CD4-positive, CD25-positive, alpha-beta regulatory T cell (primary cell): ENCODE results near the gene NTRK1. TPM values are rescaled to one million over a fixed set of nuclear protein-coding genes. Genes with fewer than 3 reads are reported as not detected.

ENCODE experiments used
- ATAC-seq, 2 donors: fragments of 150-1000 bp; cut with Tn5 transposase; one replicate each; pipeline ENCODE4 v1.10.0; 2021; ENCODE audit warnings: low read depth in 2 of 2, moderate number of reproducible peaks in 2 of 2, moderate library complexity in 1 of 2
- DNase-seq, 3 donors: peaks; one replicate each; pipeline versions ENCODE4 v3.0.0 to v3.0.0-alpha.2; 2012 to 2022; ENCODE audit warnings: mixed read lengths in 1 of 3
- H3K27ac ChIP-seq: one replicate; pipeline ENCODE4 v1.7.0; 2013; ENCODE audit warnings: mild to moderate bottlenecking, low read length; ENCODE audit not compliant: insufficient read depth, poor library complexity, severe bottlenecking
- H3K27me3 ChIP-seq: one replicate; pipeline ENCODE4 v1.7.0; 2013; ENCODE audit warnings: low read length; ENCODE audit not compliant: control insufficient read depth, insufficient read depth
- H3K36me3 ChIP-seq: one replicate; pipeline ENCODE4 v1.7.0; 2013; ENCODE audit warnings: mild to moderate bottlenecking, low read length, moderate library complexity; ENCODE audit not compliant: control insufficient read depth, insufficient read depth
- H3K4me1 ChIP-seq: 2 replicates; pipeline ENCODE4 v1.7.0; 2013; ENCODE audit warnings: mild to moderate bottlenecking, low read length; ENCODE audit not compliant: insufficient read depth, control insufficient read depth, poor library complexity, severe bottlenecking
- H3K4me3 ChIP-seq: one replicate; pipeline ENCODE4 v1.7.0; 2013; ENCODE audit warnings: low read depth, mild to moderate bottlenecking, low read length, moderate library complexity
- H3K9me3 ChIP-seq, 2 experiments: 1 replicate in 1 of 2; 2 replicates in 1 of 2; pipeline ENCODE4 v1.7.0; 2013; ENCODE audit warnings: low read length in 2 of 2, mild to moderate bottlenecking in 1 of 2, moderate library complexity in 1 of 2; ENCODE audit not compliant: control insufficient read depth in 2 of 2
- H3K27ac Mint-ChIP-seq, 3 donors: one replicate each; pipeline ENCODE4 v1.8.0; 2020 to 2022; ENCODE audit warnings: mild to moderate bottlenecking in 3 of 3, mixed read lengths in 3 of 3, moderate library complexity in 2 of 3
- H3K27me3 Mint-ChIP-seq: one replicate; pipeline ENCODE4 v1.8.0; 2022; ENCODE audit warnings: mild to moderate bottlenecking, mixed read lengths
- H3K36me3 Mint-ChIP-seq: one replicate; pipeline ENCODE4 v1.8.0; 2020; ENCODE audit warnings: mixed read lengths
- H3K4me1 Mint-ChIP-seq, 4 donors: one replicate each; pipeline ENCODE4 v1.8.0; 2020 to 2022; ENCODE audit warnings: mixed read lengths in 4 of 4, mild to moderate bottlenecking in 1 of 4
- H3K4me3 Mint-ChIP-seq, 4 donors: one replicate each; pipeline ENCODE4 v1.8.0; 2020 to 2022; ENCODE audit warnings: mild to moderate bottlenecking in 4 of 4, mixed read lengths in 4 of 4, moderate library complexity in 3 of 4
- H3K9me3 Mint-ChIP-seq, 7 donors: one replicate each; pipeline ENCODE4 v1.8.0; 2020 to 2022; ENCODE audit warnings: mixed read lengths in 7 of 7, mild to moderate bottlenecking in 3 of 7, moderate library complexity in 2 of 7
- polyA plus RNA-seq, 4 donors: library from polyadenylated mRNA; unstranded; fragments of 300-500 nt; fragmentation: Illumina TruSeq; gene quantifications; one replicate each; pipeline ENCODE4 v1.2.3, GENCODE V29; 2021
- total RNA-seq: library from RNA; stranded (reverse); gene quantifications from one replicate; pipeline ENCODE4 v1.2.3, GENCODE V29; 2022

NTRK1 gene
- total and polyA plus RNA-seq, 5 donors from 2014 or later = 0.06 to 0.91 (median 0.27) TPM; not detected in 1

GRCh38 chr1:156874572-156875340 lies 14.1 kb downstream of the NTRK1 start:
- H3K9me3 ChIP-seq = no peaks in the 10 kb centered on the region
- Mint-ChIP-seq H3K27ac (peak overlapping the region in 2 of 3 donors; percentile 7 to 59), H3K36me3 (no peaks in the 10 kb centered on the region), H3K9me3 (peaks cover 0 to 1% (median 0%) of the 10 kb centered on the region in 7 donors), H3K27me3 (peaks cover 6% of the 10 kb centered on the region), H3K4me1 (no peaks in the 10 kb centered on the region), H3K4me3 (no peak overlapping the region)
- H3K27me3 ChIP-seq = peaks cover 1% of the 10 kb centered on the region
- no peak overlapping the region for H3K4me3 ChIP-seq
- DNase-seq (no peak), ATAC-seq (no peak)
- no peak overlapping the region for H3K27ac ChIP-seq
- H3K4me1 ChIP-seq = no peaks in the 10 kb centered on the region
- no peaks in the 10 kb centered on the region for H3K36me3 ChIP-seq

GRCh38 chr1:156875341-156875615 lies 14.6 kb downstream of the NTRK1 start:
- no peaks in the 10 kb centered on the region for H3K4me1 Mint-ChIP-seq
- Histone ChIP-seq H3K36me3 (no peaks in the 10 kb centered on the region), H3K9me3 (no peaks in the 10 kb centered on the region), H3K27me3 (peaks cover 1% of the 10 kb centered on the region), H3K4me1 (no peaks in the 10 kb centered on the region), H3K4me3 (no peak overlapping the region), H3K27ac (no peak overlapping the region)
- ATAC-seq (no peak), DNase-seq (no peak)
- peaks cover 6% of the 10 kb centered on the region for H3K27me3 Mint-ChIP-seq
- H3K27ac Mint-ChIP-seq = no peak overlapping the region
- H3K9me3 Mint-ChIP-seq = peaks cover 0 to 1% (median 0%) of the 10 kb centered on the region in 7 donors
- H3K36me3 Mint-ChIP-seq = no peaks in the 10 kb centered on the region
- H3K4me3 Mint-ChIP-seq = no peak overlapping the region

GRCh38 chr1:156876281-156876680 lies 15.6 kb downstream of the NTRK1 start:
- no peaks in the 10 kb centered on the region for H3K9me3 ChIP-seq
- Mint-ChIP-seq H3K27ac (no peak overlapping the region), H3K27me3 (peaks cover 6% of the 10 kb centered on the region), H3K4me1 (no peaks in the 10 kb centered on the region), H3K36me3 (no peaks in the 10 kb centered on the region), H3K9me3 (peaks cover 0 to 1% (median 0%) of the 10 kb centered on the region in 7 donors), H3K4me3 (no peak overlapping the region)
- H3K4me1 ChIP-seq = no peaks in the 10 kb centered on the region
- no peaks in the 10 kb centered on the region for H3K36me3 ChIP-seq
- DNase-seq (no peak), ATAC-seq (no peak)
- H3K4me3 ChIP-seq = no peak overlapping the region
- H3K27me3 ChIP-seq = no peaks in the 10 kb centered on the region
- no peak overlapping the region for H3K27ac ChIP-seq

- Histone ChIP-seq H3K9me3 (no peaks in the 10 kb centered on the region), H3K4me3 (no peak overlapping the region), H3K4me1 (no peaks in the 10 kb centered on the region), H3K27me3 (no peaks in the 10 kb centered on the region), H3K27ac (no peak overlapping the region), H3K36me3 (no peaks in the 10 kb centered on the region)
- ATAC-seq (no peak), DNase-seq (no peak)
- Mint-ChIP-seq H3K9me3 (peaks cover 0 to 1% (median 0%) of the 10 kb centered on the region in 7 donors), H3K27me3 (peaks cover 8% of the 10 kb centered on the region), H3K36me3 (no peaks in the 10 kb centered on the region), H3K27ac (peak overlapping the region in 1 of 3 donors; percentile 71), H3K4me3 (no peak overlapping the region), H3K4me1 (no peaks in the 10 kb centered on the region)
Observed at GRCh38 chr1:156877433-156878170, 16.9 kb downstream of the NTRK1 start.

- Histone ChIP-seq H3K4me3 (no peak overlapping the region), H3K9me3 (no peaks in the 10 kb centered on the region), H3K27ac (no peak overlapping the region), H3K4me1 (no peaks in the 10 kb centered on the region), H3K36me3 (no peaks in the 10 kb centered on the region), H3K27me3 (no peaks in the 10 kb centered on the region)
- ATAC-seq (no peak), DNase-seq (no peak)
- H3K4me1 Mint-ChIP-seq = no peaks in the 10 kb centered on the region
- H3K36me3 Mint-ChIP-seq = no peaks in the 10 kb centered on the region
- H3K27ac Mint-ChIP-seq = no peak overlapping the region
- peaks cover 15% of the 10 kb centered on the region for H3K27me3 Mint-ChIP-seq
- H3K9me3 Mint-ChIP-seq = no peaks in the 10 kb centered on the region
- no peak overlapping the region for H3K4me3 Mint-ChIP-seq
Observed at GRCh38 chr1:156879876-156880275, 19.2 kb downstream of the NTRK1 start.

GRCh38 chr1:156880473-156880872 lies 19.8 kb downstream of the NTRK1 start:
- peak overlapping the region in 1 of 3 donors; percentile 58 for H3K27ac Mint-ChIP-seq
- H3K27me3 Mint-ChIP-seq = peaks cover 21% of the 10 kb centered on the region

GRCh38 chr1:156881101-156881500 lies 20.4 kb downstream of the NTRK1 start:
- Histone ChIP-seq H3K4me1 (no peaks in the 10 kb centered on the region), H3K9me3 (no peaks in the 10 kb centered on the region), H3K36me3 (no peaks in the 10 kb centered on the region), H3K27ac (no peak overlapping the region), H3K27me3 (no peaks in the 10 kb centered on the region), H3K4me3 (no peak overlapping the region)
- no peak for ATAC-seq
- Mint-ChIP-seq H3K27me3 (peaks cover 27% of the 10 kb centered on the region), H3K9me3 (no peaks in the 10 kb centered on the region), H3K36me3 (no peaks in the 10 kb centered on the region), H3K4me3 (no peak overlapping the region), H3K4me1 (no peaks in the 10 kb centered on the region), H3K27ac (peak overlapping the region in 1 of 3 donors; percentile 58)
- DNase-seq = no peak

More at GRCh38 chr1:156880473-156880872, 19.8 kb downstream of the NTRK1 start:
- Histone ChIP-seq H3K27me3 (no peaks in the 10 kb centered on the region), H3K9me3 (no peaks in the 10 kb centered on the region), H3K27ac (no peak overlapping the region), H3K4me1 (no peaks in the 10 kb centered on the region), H3K4me3 (no peak overlapping the region), H3K36me3 (no peaks in the 10 kb centered on the region)
- ATAC-seq (no peak), DNase-seq (no peak)
- Mint-ChIP-seq H3K4me3 (no peak overlapping the region), H3K4me1 (no peaks in the 10 kb centered on the region), H3K9me3 (no peaks in the 10 kb centered on the region), H3K36me3 (no peaks in the 10 kb centered on the region)

GRCh38 chr1:156881663-156882062 lies 21.0 kb downstream of the NTRK1 start:
- Mint-ChIP-seq H3K4me1 (no peaks in the 10 kb centered on the region), H3K9me3 (no peaks in the 10 kb centered on the region), H3K27ac (no peak overlapping the region), H3K4me3 (no peak overlapping the region), H3K36me3 (no peaks in the 10 kb centered on the region), H3K27me3 (peaks cover 29% of the 10 kb centered on the region)
- Histone ChIP-seq H3K27ac (no peak overlapping the region), H3K27me3 (no peaks in the 10 kb centered on the region), H3K9me3 (no peaks in the 10 kb centered on the region), H3K36me3 (no peaks in the 10 kb centered on the region), H3K4me3 (no peak overlapping the region), H3K4me1 (no peaks in the 10 kb centered on the region)
- DNase-seq (no peak), ATAC-seq (no peak)
